ENCODE measurements around the gene FLNA.

- TF ChIP-seq, protein P1, sequence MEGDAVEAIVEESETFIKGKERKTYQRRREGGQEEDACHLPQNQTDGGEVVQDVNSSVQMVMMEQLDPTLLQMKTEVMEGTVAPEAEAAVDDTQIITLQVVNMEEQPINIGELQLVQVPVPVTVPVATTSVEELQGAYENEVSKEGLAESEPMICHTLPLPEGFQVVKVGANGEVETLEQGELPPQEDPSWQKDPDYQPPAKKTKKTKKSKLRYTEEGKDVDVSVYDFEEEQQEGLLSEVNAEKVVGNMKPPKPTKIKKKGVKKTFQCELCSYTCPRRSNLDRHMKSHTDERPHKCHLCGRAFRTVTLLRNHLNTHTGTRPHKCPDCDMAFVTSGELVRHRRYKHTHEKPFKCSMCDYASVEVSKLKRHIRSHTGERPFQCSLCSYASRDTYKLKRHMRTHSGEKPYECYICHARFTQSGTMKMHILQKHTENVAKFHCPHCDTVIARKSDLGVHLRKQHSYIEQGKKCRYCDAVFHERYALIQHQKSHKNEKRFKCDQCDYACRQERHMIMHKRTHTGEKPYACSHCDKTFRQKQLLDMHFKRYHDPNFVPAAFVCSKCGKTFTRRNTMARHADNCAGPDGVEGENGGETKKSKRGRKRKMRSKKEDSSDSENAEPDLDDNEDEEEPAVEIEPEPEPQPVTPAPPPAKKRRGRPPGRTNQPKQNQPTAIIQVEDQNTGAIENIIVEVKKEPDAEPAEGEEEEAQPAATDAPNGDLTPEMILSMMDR (conservative IDR thresholded peaks at IDR 0.05) = no peak
- no peak for TF ChIP-seq EZH2 (IDR thresholded peaks at IDR 0.05; ENCODE audit: low read depth)
Observed at GRCh38 chrX:154401045-154401799, 26.8 kb upstream of the FLNA start.

Data from PC-9 (cell line).